ENCODE data around the gene CACNG7.

Gene CACNG7

DNA sequence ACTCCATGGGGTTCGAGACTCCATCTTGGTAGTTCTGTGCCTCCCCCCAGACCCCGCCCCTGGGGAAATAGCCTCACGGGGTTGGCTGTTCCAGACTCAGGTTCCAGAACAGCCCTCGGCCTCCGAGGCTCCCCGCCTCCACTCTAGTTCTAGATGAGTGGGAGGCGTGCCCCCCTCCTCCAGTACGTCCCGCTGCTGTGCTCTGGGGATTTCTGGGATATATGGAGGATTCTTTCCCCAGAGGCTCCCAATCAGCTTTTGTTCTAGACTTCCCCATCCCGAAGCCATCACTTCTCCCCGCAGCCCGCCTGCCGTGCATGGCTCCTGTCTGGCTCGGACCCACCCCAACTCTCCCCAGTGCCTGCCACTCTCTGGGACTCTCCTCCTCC lies 1.9 kb upstream of the CACNG7 start:
- TF ChIP-seq, protein P1, sequence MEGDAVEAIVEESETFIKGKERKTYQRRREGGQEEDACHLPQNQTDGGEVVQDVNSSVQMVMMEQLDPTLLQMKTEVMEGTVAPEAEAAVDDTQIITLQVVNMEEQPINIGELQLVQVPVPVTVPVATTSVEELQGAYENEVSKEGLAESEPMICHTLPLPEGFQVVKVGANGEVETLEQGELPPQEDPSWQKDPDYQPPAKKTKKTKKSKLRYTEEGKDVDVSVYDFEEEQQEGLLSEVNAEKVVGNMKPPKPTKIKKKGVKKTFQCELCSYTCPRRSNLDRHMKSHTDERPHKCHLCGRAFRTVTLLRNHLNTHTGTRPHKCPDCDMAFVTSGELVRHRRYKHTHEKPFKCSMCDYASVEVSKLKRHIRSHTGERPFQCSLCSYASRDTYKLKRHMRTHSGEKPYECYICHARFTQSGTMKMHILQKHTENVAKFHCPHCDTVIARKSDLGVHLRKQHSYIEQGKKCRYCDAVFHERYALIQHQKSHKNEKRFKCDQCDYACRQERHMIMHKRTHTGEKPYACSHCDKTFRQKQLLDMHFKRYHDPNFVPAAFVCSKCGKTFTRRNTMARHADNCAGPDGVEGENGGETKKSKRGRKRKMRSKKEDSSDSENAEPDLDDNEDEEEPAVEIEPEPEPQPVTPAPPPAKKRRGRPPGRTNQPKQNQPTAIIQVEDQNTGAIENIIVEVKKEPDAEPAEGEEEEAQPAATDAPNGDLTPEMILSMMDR (IDR thresholded peaks at IDR 0.05; ENCODE audit: low read depth, low read length): no peak
- H3K4me3 ChIP-seq (ENCODE audit: low read depth, low read length): no peak overlapping the region

DNA sequence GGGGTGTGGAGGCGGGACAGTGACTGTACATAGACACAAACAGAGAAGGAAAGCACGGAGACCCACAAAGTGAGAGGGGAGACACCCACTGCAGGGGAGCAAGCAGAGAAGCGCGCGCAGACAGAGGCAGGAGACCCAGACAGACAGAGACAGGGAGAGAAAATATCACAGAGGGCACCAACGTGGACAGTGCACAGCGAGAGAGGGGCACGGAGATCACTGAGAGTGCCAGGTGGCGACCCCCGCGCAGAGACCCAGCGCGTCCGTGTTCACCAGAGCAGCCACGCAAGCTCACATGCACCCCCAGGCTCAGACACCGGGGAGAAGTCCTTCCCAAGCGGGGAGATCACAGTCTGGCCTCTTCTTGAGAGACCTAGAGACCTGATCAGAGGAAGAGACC lies 1.4 kb upstream of the CACNG7 start:
- no peak overlapping the region for H3K4me3 ChIP-seq (ENCODE audit: low read depth, low read length)
- TF ChIP-seq, protein P1 (IDR thresholded peaks at IDR 0.05; ENCODE audit: low read depth, low read length): no peak

DNA sequence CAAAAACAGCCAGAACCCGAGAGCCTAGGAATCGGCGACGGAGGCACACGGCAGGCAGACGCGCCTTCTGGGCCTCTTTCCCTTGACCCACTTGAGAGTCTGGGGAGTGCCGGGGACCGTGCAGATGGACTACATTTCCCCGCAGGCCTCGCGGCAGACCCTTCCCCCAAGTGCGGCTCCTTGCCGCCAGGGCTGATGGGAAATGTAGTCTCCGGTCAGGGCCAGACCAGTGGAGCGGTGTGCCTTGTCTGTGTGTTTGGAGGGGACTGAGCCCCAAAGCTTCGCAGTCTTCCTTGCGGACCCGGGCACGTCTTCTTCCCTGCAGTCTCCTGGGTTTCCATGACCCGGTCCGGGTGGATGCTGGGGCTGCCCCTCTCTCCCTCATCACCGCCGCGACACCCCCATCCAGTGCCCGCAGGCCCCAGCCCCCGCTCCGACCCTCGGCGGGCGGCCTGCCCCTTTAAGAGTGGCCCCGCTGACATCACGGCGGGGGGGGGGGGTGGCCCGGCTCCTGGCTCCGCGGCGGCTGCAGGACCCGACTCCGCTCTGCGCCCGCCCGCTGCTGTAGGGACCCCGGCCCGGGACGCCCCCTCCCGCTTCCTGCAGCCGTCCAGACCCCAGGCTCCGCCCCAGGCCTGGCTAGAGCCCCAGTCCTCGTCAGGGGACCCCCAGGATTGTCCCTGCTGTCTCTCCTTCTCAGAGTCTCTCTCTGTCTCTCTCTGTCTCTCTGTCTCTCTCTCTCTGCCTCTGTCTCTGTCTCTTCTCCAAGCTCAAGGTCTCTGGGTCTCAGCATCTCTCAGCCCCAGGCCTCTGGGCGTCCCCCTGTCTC lies 758 bp upstream of the CACNG7 start:
- no peak overlapping the region for H3K4me3 ChIP-seq (ENCODE audit: low read depth, low read length)
- TF ChIP-seq, protein P1 (IDR thresholded peaks at IDR 0.05; ENCODE audit: low read depth, low read length): no peak

DNA sequence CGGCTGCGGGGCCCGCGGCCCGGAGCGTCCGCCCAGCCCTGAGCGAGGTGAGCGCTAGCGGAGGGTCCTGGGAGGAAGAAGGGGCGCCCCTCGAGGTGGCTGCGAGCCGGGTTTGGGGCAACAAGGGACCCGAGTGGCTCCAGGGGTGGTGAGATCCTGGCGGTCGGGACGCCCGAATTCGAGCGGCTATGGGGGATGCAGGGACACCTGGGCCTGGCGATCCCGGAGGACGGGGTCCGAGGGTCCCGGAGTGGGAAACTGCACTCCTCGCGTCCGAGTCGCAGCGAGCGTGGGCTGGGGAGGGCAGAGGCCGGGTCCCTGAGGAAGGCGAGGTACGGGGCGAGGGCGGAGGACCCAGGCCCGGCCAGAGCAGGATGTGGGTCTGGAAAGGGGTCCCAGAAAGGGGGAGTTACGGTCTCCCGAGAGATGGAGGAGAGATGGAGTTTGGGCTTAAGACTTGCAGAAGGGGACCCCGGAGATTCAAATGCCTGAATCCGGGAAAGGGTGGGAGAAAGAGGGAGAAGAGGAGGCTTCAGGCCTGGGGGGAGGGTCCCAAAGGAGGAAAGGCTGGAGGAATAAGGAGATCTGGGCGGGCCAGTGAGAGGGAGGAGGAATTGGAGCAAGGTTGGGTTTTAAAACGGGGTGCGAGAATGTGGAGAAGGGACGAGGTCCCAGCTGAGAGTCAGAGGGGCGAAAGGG lies 542 bp downstream of the CACNG7 start:
- TF ChIP-seq, protein P1 (IDR thresholded peaks at IDR 0.05; ENCODE audit: low read depth, low read length): no peak
- H3K4me3 ChIP-seq (ENCODE audit: low read depth, low read length): no peak overlapping the region

DNA sequence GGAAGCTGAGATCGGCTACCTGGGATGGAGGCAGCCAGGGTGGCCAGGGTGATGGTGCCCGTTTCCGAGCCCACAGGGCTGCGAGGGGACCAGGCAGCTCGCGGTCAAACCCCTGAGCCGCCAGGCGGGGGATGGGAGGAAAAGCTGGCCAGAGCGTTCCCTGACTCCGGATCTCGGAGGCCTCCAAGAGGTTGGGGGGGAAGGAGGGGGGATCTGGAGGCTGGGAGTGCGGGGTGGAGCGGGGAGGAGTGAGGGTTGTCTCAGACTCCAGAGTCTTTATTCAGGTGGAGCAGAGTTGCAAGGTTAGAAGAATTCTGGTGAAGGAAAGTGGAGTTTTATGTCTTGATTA lies 1.1 kb downstream of the CACNG7 start:
- TF ChIP-seq, protein P1 (IDR thresholded peaks at IDR 0.05; ENCODE audit: low read depth, low read length): no peak
- no peak overlapping the region for H3K4me3 ChIP-seq (ENCODE audit: low read depth, low read length)

DNA sequence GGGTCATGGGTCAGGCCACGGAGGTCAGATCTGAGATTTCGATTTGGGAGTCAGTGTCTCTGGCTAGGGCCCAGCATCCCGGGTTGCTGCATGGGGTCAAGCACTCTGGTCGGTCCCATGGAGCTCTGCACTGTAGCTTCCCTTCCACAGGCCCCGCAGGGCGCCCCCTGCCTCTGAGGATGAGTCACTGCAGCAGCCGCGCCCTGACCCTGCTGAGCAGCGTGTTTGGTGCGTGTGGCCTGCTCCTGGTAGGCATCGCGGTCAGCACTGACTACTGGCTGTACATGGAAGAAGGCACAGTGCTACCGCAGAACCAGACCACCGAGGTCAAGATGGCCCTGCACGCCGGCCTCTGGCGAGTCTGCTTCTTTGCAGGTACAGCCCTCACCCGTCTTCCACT lies 3.6 kb downstream of the CACNG7 start:
- no peak overlapping the region for H3K4me3 ChIP-seq (ENCODE audit: low read depth, low read length)
- TF ChIP-seq, protein P1 (IDR thresholded peaks at IDR 0.05; ENCODE audit: low read depth, low read length): no peak

DNA sequence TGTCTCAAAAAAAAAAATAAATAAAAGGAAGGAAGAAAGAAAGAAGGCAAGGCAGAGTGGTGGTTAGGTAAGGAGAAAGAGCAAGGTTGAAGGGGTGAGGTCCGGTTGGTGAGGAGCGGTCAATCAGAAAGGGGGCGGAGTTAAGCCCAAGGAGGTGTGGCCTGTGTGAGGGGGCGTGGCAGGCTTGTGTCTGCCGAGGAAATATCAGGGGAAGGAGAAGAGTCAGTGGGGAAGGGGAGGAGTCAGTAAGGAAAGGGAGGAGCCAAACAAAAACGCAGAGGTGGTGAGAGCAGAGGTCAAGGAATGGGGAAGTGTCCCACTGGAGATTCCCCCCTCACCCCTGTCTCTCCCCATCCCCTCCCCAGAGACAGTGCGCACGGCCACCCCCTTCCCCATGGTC lies 5.9 kb downstream of the CACNG7 start:
- TF ChIP-seq, protein P1 (IDR thresholded peaks at IDR 0.05; ENCODE audit: low read depth, low read length): no peak
- no peak overlapping the region for H3K4me3 ChIP-seq (ENCODE audit: low read depth, low read length)
